IPS DF 4.7 (cell line): ENCODE results near the gene ZDHHC7.
"Not testable (repeated sequence)": the region's sequence is repeated elsewhere in the genome, so short reads cannot be mapped to it uniquely, and the experiment has no call there.

ENCODE experiments used
- DNase-seq: peaks from one replicate; pipeline ENCODE4 v3.0.0-alpha.2; 2013; ENCODE audit warnings: low spot score; ENCODE audit errors: extremely low read depth

The ZDHHC7 gene

DNA sequence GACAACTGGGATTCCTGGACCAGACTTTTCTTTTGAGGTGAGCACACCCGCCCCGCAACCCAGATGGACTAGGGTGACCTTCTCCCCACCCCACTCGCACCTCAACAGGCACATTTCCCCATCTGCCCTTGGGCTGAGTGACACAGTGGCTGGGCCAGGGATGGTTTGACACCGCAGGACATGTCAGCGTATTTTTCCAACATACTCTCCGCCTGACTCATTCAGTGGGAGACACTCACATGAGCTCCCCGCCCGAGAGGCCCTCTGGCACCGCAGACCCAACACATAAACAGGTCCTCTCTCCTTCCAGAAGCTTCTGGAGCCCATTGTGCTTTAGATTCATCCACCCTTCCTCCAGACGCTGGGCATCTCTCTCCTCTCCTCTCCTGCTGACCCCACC is 69.4 kb downstream of the ZDHHC7 start:
- DNase-seq, result no peak

DNA sequence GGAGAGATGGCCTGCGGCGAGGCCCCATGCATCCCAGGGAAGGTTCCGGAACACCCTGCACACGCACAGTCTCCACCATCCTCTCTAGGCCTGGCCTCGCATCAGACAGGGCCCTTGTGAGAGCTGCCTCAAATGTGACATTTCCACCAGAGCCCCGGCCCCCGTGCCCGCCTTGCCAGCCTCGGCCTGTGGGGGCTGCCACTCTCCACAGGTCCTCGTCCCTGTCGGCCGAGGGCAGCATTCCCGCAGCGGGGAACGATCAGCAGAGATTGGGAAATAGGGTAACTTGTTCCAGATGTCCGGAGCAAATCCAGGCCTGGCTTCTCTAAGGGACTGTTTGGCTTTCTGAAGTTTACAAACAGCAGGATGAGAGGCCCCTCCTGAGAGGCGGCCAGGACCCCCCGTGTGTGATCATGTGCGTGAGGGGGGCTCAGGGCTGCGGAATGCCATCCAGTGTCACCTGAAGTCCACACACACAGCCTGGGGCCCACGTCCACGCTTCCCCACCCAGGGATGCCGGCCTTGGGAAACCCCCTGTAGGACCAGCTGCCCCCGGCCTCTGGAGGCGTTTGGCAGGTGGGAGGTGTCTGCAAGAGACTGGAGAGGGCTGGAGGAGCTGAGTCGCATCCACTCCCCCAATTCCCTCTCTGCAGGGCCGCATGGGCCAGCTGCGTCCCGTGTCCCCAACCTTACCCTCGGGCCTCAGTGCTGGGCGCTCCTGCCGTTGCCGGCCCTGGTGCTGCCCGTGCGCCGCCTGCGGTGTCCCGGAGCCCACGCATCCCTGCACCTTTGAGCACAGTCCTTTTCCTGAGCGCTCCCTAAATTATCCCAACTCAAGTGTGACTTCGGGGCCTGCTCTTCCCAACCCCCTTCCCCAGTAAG is 70.4 kb downstream of the ZDHHC7 start:
- no peak for DNase-seq

DNA sequence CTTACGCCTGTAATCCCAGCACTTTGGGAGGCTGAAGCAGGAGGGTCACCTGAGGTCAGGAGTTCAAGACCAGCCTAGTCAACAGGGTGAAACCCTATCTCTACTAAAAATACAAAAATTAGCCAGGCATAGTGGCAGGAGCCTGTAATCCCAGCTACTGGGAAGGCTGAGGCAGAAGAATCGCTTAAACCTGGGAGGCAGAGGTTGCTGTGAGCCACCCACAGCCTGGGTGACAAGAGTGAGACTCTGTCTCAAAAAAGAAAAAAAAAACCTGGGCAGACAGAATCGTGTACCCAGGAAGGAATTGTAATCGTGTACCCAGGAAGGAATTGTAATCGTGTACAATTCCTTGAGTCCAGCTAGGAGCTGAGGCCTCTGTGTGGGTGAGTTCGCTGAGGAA is 72.7 kb downstream of the ZDHHC7 start:
- DNase-seq, result not testable (repeated sequence)

DNA sequence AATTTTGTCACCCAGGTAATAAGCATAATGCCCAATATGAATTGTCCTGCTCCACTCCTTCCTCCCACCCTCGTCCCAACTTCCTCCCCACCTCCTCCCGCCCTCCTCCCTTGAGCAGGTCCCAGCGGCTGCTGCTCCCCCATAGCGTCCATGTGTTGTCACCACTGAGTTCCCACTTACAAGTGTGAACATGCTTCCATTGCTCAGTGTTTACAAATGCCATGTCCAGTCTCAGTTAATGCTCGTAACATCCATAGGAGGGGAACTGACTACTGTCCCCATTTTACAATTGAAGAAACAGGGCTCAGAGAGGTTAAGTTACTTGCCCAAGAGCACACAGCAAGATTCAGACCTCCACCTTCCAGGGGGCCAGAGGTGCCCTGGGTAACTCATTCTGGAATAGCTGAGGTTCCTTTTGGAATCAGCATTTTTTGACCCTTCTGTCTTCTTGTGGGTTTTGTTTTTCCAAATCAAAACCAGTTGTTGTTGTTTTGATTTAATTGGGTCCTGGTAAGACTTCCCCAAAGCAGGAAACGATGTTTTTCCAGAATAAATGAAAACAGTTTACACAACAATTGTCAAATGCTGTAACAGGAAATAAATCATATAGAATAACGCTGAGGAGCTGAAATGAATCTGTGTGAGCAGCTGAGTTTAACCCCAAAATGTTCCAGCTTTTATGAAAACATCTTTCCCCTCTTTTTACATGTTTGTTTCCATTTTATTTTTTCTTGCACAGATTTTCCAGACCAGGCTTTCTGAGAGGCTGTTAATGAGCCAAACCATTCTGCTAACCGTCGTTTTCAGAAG is 73.9 kb downstream of the ZDHHC7 start:
- DNase-seq, result no peak

DNA sequence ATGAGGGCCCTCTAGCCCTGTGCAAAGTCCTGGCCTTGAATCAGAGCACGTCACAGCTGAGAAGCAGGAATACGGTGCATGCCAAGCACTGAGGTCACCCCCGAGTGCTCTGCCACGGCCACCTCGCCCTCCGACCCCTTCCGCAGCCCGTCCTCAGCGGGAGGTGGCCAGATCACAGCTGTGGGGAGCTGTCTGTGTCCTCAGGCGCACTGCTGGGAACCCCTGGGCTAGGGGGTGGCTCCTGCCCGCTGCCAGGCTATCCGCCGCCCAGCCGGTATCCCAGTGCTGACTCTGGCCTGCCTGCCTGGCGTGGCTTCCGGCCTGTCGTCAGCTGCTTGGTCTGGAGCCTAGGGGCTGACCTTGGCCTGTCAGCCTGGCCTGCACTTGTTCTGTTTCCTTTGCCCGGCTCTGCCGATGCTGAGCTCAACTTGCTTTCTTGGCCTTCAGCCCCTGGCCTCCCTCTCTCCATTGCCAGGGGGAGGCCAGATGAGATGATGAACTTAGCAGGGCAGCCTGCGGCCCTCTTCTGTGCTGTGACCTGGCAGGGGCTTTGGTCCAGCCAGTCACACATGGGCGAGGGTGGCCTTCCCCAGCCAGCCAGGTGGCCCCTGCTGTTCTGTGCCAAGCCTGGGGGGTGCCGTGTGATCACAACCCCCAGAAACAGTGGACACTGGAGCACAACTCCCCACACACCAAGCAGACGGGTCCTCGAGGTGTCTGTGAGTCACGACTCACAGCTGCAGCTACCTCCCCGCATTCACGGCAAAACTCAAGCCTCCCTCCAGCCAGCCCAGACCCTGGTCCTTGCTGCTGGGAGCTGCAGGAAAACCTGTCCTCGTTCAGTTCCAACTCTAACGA is 77.3 kb downstream of the ZDHHC7 start:
- no peak for DNase-seq

DNA sequence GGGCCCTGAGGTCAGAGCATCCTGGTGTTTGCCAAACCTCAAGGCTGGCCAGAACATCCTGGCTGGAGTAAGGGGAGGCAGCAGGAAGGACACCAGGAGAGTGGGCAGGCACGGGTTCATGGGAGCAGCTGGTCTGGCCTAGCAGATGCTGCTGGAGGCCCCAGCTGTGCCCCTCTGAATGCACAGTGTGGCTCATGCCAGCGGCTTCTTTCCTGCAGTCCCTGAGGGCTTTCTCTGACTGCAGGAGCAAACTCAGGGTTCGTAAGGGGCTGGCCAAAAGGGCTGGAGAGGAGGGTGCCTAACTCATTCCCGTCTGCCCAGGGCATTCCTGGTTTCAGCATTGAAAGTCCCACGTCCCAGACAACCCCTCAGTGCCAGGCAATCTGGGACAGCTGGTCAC is 78.7 kb downstream of the ZDHHC7 start:
- no peak for DNase-seq

DNA sequence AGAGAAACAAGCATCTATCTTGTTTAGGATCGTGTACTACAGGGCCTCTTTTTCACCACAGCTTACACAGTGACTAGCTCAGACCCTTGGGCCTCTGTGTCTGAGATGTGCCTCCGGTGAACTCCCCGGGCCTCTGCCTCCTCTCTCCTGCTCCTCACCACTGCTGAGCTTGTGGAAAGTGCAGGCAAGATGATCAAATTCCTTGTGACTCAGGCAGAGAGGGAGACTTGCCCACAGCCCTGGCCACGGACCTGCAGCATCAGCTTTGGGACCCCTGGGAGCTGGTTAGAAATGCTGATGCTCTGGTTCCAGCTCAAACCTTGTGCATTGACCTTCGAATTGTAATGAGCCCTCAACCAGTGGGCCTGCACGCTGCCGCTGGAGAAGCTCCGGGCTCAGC is 79.8 kb downstream of the ZDHHC7 start:
- DNase-seq, result no peak

DNA sequence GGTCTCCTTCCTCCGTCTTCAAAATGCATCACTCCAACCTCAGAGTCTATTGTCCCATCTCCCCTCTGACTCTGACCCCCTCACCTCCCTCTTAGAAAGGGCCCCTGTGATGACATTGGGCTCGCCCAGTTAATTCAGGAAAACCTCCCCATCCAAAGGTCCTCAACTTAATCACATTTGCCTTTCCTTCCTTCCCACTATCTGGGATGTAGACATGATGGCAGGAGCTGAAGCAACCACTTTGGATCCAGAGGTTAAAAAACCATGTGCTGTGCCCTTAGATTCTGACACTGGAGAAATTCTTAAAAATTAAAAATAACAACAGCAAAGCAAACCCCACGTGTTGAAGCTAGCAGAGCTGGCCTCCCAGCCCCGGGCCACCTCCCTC is 80.2 kb downstream of the ZDHHC7 start:
- no peak for DNase-seq

DNA sequence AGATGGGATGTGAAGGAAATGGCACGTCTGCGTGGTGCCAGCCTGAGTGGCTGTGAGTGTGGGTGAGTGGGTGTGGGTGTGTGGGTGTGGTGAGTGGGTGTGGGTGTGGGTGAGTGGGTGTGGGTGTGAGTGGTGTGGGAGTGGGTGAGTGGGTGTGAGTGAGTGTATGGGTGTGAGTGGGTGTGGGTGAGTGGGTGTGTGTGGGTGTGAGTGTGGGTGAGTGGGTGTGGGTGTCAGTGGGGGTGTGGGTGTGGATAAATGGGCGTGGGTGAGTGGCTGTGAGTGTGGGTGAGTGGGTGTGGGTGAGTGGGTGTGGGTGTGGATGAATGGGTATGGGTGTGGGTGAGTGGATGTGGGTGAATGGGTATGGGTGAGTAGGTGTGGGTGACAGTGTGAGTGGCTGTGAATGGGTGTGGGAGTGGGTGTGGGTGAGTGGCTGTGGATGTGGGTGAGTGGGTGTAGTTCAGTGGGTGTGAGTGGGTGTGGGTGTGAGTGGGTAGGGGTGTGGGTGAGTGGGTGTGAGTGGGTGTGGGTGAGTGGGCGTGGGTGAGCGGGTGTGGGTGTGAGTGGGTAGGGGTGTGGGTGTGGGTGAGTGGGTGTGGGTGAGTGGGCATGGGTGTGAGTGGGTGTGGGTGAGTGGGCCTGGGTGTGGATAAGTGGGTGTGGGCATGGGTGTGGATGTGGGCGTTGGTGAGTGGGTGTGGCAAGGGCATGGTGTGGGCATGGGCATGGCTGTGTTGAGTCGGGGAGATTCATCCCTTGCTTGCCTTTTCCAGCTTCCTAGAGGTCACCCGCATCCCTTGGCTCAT is 80.8 kb downstream of the ZDHHC7 start:
- DNase-seq, result no peak

DNA sequence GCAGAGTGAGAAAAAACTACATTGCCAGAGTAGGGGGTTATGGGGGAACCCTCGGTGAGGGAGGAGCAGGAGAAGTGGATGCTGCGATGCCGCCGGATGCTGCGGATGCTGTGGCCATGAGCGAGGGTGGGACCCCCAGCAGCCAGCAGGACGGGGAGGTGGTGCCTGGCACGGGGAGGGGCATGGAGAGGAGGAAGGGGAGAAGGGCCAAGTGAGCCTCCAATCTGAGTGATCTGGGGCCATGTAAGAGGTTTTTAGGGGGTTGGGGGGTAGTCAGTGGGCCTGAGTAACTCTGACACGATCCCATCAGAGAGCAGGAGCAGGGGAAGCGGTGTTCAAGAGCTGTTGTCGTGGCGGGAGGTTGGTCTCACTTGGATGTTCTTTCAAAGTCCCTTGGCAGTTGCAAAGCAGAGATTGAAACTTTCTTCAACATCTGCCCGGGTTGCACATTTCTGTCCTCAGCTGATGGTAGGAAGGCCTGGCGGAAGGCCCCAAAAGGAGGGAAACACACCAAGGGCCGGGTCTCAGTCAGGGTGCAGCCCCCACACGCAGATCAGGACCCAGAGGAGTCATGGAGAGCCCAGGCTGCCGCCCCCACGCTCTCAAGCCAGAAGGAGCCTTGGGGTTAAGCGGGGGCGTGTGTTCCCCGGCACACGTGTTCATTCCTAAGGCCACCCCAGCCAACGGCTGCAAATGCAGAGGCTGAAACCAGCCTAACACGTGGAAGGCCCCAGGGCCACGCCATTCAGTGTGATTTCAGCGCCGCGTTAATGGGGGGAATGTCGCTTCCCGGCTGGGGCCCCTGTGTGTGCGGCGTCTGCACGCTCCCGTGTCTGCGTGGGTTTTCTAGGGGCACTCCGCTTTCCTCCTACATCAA is 81.7 kb downstream of the ZDHHC7 start:
- DNase-seq, result no peak

DNA sequence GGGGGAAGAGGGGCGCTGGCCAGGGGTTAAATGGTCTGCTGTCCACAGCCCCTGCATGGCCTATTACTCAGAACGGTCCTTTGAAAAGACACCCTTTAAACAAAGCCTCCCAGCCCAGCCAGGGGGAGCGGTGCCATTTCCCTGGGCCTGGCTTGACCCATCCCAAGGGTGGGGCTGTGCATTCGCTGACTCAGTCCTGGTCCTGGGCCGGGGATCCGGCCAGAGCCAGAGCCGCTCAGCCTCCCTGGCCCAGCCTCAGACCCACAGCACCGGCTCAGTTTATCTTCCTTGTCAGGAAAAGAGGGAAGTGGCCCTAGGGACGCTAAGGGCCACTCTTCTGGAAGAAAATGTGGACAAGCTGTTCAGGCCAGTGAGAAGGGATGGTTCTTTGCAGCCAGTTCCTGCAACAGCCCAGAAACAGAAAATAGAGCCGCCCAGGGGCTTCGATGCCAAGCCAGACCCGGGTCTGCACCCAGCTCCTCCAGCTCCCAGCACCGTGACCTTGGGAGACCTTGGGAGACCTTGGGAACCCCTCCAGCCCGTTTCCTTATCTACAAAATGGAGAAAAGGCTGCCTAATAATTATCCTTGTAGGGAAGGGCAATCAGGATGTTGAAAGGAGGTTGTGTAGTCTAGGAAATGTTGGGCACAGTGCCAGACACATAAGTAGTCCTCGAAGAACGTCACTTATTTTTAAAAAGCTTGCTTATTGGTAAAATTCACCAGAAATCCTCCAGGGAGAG is 82.5 kb downstream of the ZDHHC7 start:
- DNase-seq, result no peak

DNA sequence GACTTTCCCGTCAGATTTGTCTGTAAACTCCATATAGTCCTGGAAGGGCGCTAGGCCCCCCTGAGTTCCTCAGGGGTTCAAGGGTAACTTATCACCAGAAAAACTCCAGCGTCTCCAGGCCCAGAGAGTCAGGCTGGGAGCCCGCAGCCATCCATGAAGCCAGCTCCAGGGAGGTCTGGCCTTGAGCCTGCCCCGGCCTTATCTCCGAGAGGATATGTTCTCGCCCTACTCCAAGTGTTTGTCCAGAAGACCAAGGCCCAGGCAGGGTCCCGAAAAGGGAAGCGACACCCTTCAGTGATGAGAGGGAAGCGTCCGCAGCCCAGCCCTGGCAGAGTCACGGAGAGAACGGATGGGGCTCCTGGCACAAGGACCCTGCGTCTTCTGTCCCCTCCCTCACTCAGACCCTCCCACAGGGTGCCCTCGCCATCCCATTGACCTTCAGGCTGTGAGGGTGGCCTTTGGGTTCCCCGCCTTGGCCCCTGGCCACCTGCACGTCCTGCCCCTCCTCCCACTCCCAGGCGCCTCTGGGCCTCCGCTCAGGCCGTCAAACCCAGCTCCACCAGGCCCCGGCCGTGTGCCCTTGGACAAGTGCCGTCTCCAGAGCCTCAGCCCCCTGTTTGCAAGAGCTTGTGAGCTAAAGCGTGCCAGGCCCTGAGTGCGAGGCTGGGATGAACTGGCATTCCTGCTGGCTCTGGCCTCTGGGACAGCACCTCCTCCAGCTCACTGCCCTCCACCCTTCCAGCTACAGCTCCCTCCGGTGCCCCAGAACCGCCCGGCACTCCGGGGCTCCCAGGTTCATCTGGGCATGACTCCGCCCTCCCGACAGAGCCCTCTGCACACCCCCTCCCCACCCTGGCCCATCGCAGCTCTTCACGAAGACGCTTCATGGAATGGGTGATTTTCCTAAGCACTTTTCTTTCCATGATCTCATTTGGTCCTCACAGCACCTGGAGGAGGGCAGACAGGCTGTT is 83.4 kb downstream of the ZDHHC7 start:
- DNase-seq, result no peak

DNA sequence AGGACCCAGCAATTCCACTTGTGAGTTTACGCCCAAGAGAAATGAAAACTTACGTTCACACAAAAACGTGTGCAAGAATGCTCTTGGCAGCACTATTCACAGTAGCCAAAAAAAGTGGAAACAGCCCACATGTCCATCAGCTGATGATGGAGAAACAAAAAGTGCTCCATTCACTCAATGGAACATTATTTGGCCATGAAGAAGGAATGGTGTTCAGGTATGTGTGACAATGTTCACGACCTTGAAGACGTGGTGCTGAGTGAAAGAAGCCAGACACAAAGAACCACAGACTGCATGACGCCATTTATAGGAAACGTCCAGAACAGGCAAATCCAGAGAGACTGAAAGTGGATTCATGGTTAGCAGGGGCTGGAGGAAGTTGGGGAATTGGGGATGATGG is 84.9 kb downstream of the ZDHHC7 start:
- DNase-seq, result no peak

DNA sequence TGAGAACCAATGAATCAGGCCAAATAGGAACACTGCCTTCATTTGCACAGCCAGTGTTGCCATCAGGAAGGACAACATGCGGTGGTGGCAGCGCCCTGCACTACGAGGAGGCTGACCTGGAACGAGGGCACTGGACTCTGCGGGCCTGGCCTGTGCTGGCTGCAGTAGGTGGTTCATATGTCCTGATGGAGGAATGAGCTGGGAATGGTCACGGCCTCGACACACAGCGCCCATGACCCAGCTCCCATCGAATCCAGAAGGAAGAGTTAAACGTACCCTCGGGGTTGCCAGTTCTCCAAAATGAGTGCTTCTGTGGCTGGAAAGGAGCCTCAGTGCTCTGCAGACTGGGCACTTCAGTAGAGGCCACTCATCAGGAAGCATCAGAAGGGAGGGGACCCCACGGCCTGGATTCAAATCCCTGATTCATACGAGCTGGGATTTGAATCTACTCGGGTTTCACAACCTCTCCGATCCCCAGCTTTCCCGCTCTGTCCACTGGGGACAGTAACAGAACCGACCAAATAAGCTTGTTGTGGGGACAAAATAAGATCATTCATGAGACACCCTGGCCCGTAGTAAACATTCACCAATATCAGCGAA is 85.5 kb downstream of the ZDHHC7 start:
- DNase-seq, result no peak

DNA sequence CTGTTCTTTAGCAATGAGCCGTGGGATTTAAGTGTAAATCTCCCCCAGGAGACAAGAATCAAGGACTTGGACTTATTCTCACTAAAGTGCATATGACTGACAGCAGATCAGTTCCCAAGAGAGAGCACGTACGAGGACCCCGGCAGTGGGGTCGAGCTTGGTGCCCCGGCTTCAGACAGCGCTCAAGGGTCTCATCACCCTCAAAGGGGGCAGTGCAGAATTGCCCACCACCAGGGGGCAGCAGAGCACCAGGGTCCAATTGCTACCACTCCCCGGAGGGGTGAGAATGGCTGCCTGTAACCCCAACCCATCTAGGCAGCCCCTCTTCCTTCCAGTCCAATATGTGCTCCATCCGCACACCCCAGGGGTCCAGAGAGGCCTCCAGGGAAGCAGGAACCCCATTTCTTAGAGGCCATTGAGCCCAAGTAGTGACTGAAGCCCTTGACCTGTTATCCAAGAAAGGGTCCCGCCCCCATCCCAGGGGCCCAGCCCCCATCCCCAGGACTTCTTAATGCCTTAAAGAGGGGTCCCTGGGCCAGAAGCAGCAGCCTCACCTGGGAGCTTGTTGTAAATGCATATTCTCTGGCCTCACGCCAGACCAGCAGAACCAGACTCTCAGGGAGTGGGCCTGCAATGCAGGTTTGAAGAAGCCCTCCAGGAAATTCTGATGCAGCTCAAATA is 86.1 kb downstream of the ZDHHC7 start:
- DNase-seq, result peak; percentile 36

DNA sequence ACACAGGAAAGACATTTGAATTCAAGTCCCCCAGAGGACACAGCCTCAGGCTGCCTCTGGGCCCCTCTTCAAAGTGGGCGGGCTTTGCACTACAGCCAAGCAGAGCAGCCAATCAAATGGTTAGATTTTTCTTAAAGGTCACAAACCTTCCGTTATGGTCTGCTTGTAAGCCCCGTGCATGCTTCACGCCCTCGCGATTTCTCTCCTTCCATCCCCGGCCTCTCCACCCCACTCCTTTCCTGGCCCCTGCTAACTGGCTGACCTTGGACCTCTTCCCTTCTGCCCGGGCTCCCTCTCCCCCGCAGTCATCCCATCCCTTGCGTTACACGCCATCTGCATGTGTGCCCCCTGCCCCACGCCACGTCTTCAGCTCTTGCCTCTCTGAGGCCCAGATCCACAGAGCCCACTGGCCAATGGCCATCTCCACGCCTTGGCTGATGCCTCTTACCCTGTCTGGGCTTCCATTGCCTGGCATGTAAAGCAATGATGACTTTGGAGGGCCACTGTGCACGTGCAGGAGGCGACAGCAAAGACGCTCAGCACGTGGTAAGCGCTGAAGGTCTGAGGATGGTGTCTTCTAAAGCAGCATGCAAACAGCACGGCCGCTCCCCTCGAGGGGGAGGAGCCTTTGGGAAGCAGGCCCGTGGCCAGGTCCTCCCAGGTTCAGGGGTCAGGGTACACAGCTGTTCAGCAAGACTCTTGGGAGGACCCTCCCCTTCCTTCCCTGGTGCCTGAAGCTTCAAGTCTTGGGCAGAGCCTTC is 86.8 kb downstream of the ZDHHC7 start:
- no peak for DNase-seq
